K562 (cell line): Measurements from ENCODE around the gene ABCC6. TPM values are rescaled to one million over a fixed set of nuclear protein-coding genes. Genes with fewer than 3 reads are reported as not detected.
A peak's percentile ranks its signal among the peaks of the same experiment; 100 is the strongest.

Experiments used
- BCOR ChIP-seq: fragments of 450-650 bp; IDR thresholded peaks from 2 replicates; pipeline ENCODE4 v1.6.1; 2016
- ERF ChIP-seq: fragments of 450-650 bp; formaldehyde crosslinking; IDR thresholded peaks from 2 replicates; pipeline ENCODE4 v1.4.0; 2020; ENCODE audit warnings: mild to moderate bottlenecking, mixed read lengths
- EZH2 ChIP-seq: IDR thresholded peaks from 2 replicates; pipeline ENCODE4 v1.6.1; 2012; ENCODE audit warnings: low read depth, mild to moderate bottlenecking, inconsistent platforms, low read length, borderline replicate concordance
- FOXP1 ChIP-seq: sonication (generic); formaldehyde crosslinking; IDR thresholded peaks from 2 replicates; pipeline ENCODE4 v1.8.0; 2022; ENCODE audit warnings: mild to moderate bottlenecking, missing genetic modification reagents
- GMEB1 ChIP-seq: fragments of 250-450 bp; sonication (Bioruptor Pico); IDR thresholded peaks from 2 replicates; pipeline ENCODE4 v1.4.0; 2020; ENCODE audit warnings: mild to moderate bottlenecking
- HNRNPLL ChIP-seq: fragments of 200-400 bp; formaldehyde crosslinking; IDR thresholded peaks from 2 replicates; pipeline ENCODE4 v1.6.1; 2017; ENCODE audit warnings: low read length, low read depth, mild to moderate bottlenecking; ENCODE audit not compliant: poor library complexity, severe bottlenecking
- JUNB ChIP-seq: fragments of 450-650 bp; formaldehyde crosslinking; conservative IDR thresholded peaks from 2 replicates; pipeline ENCODE4 v1.4.0; 2020; ENCODE audit warnings: mild to moderate bottlenecking
- JUND ChIP-seq, 2 experiments: IDR thresholded peaks; 2 replicates in 1 of 2; 3 replicates in 1 of 2; pipeline ENCODE4 v1.6.1; 2011; ENCODE audit warnings: borderline replicate concordance in 2 of 2, low read depth in 2 of 2, low read length in 2 of 2, improper control_type of control experiment in 1 of 2, missing biosample characterization in 1 of 2, missing genetic modification characterization in 1 of 2, missing genetic modification reagents in 1 of 2
- MXI1 ChIP-seq: IDR thresholded peaks from 2 replicates; pipeline ENCODE4 v1.6.1; 2011; ENCODE audit warnings: low read depth, mild to moderate bottlenecking, improper control_type of control experiment, low read length
- NELFE ChIP-seq: IDR thresholded peaks from 2 replicates; pipeline ENCODE4 v1.6.1; 2011; ENCODE audit warnings: mild to moderate bottlenecking; ENCODE audit not compliant: insufficient read depth, insufficient read length
- PHF20 ChIP-seq: fragments of 450-650 bp; IDR thresholded peaks from 2 replicates; pipeline ENCODE4 v1.6.1; 2018; ENCODE audit not compliant: partially characterized antibody
- POLR2G ChIP-seq: fragments of 200-400 bp; formaldehyde crosslinking; IDR thresholded peaks from 2 replicates; pipeline ENCODE4 v1.6.1; 2017; ENCODE audit warnings: low read depth, mild to moderate bottlenecking, antibody characterized with exemption, low read length, moderate library complexity
- SPI1 ChIP-seq: IDR thresholded peaks from 2 replicates; pipeline ENCODE4 v1.6.1; 2011; ENCODE audit warnings: low read depth, low read length, control low read depth, borderline replicate concordance
- STAT5B ChIP-seq: fragments of 250-450 bp; sonication (Bioruptor Pico); IDR thresholded peaks from 2 replicates; pipeline ENCODE4 v1.8.0; 2021; ENCODE audit warnings: mild to moderate bottlenecking, inconsistent platforms
- TRIM24 ChIP-seq, 2 experiments: fragments of 450-650 bp; IDR thresholded peaks; 2 replicates each; pipeline ENCODE4 v1.6.1; 2016
- ZBTB11 ChIP-seq, 3 experiments: fragments of 200-800 bp in 1 of 3; fragments of 250-450 bp in 1 of 3; fragments of 450-650 bp in 1 of 3; sonication (Bioruptor Pico) in 1 of 3; sonication (Bioruptor generic) in 1 of 3; formaldehyde crosslinking in 1 of 3; IDR thresholded peaks; 2 replicates each; pipeline versions ENCODE4 v1.6.1 to v1.8.0; 2016 to 2022; ENCODE audit warnings: mild to moderate bottlenecking in 2 of 3, missing genetic modification characterization in 2 of 3, missing compliant biosample characterization in 1 of 3, moderate library complexity in 1 of 3
- ZKSCAN8 ChIP-seq: fragments of 200-800 bp; sonication (Bioruptor generic); IDR thresholded peaks from 2 replicates; pipeline ENCODE4 v1.6.1; 2016; ENCODE audit warnings: missing genetic modification characterization, missing compliant biosample characterization
- ZNF830 ChIP-seq: fragments of 250-450 bp; sonication (Bioruptor Pico); IDR thresholded peaks from 2 replicates; pipeline ENCODE4 v1.5.0; 2021; ENCODE audit warnings: mild to moderate bottlenecking
- polyA plus RNA-seq, 8 experiments: library from polyadenylated mRNA; depleted of rRNA in 4 of 8; stranded (reverse) in 5 of 8; unstranded in 3 of 8; fragments of >200 nt; fragmentation: Nextera tagmentation in 2 of 8; fragmentation: Illumina TruSeq in 1 of 8; extraction: Ambion mirVana in 2 of 8; extraction: Trizol in 1 of 8; gene quantifications; 2 replicates each; pipeline versions ENCODE4 v1.2.1 to v1.2.3, GENCODE V29; 2011 to 2014; ENCODE audit warnings: inconsistent platforms in 1 of 8, missing spikeins in 1 of 8
- total RNA-seq, 7 experiments: library from RNA; depleted of rRNA in 6 of 7; stranded (reverse); fragments of >200 nt in 6 of 7; fragmentation: Illumina TruSeq in 2 of 7; extraction: Trizol in 2 of 7; gene quantifications; 2 replicates each; pipeline versions ENCODE4 v1.2.1 to v1.2.3, GENCODE V29; 2011 to 2021; ENCODE audit warnings: low replicate concordance in 1 of 7
- TF ChIP-seq, protein P1 (sequence below): fragments of 250-450 bp; sonication (Bioruptor Pico); IDR thresholded peaks from 2 replicates; pipeline ENCODE4 v1.4.0; 2020; ENCODE audit warnings: mild to moderate bottlenecking, moderate library complexity
- TF ChIP-seq, protein P2 (sequence below): fragments of 450-650 bp; formaldehyde crosslinking; IDR thresholded peaks from 2 replicates; pipeline ENCODE4 v1.4.0; 2020; ENCODE audit warnings: mild to moderate bottlenecking

ABCC6 gene
- total and polyA plus RNA-seq, 9 of the 15 experiments (the other 6 are each of a cell fraction or from before 2014, with no cell fraction given) = 0.03 to 0.46 (median 0.07) TPM; not detected in 4

DNA sequence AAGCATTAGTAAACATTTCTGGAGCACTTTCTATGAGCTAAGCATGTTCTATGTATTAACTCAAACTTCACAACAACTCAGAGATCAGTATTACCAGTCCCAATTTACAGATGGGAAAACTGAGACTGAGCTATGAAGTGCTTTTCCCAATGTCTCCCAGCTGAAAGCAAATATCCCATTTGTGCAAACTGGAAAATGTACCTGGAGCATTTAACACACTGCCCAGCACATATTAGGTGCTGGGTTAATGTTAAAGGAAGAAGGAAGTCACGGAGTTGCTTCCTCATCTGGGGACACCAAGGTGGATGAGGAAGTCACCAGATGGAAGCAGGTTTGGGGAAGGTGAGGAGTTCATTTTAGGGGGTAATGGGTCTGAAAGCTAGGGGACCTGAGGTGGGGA, 66.1 kb downstream of the ABCC6 start (continued):
- TF ChIP-seq GMEB1 (no peak), TRIM24 (IDR thresholded peaks at IDR 0.05) (no peak), NELFE (no peak), JUND (IDR thresholded peaks at IDR 0.05; ENCODE audit: borderline replicate concordance, low read depth, low read length) (no peak), JUND (tag; IDR thresholded peaks at IDR 0.05; ENCODE audit: borderline replicate concordance, low read depth, low read length) (no peak), PHF20 (no peak), MXI1 (no peak), ZKSCAN8 (CRISPR knock-in tag) (no peak), ZNF830 (no peak), BCOR (peak; percentile 79), FOXP1 (no peak), STAT5B (CRISPR knock-in tag) (no peak), ZBTB11 (CRISPR knock-in tag; IDR thresholded peaks at IDR 0.05) (no peak), JUNB (CRISPR knock-in tag) (no peak), ERF (CRISPR knock-in tag) (no peak), SPI1 (peak; percentile 61; the same call in 1 of the 2 replicates), HNRNPLL (no peak), POLR2G (no peak), EZH2 (no peak)
- TF ChIP-seq, protein P1, sequence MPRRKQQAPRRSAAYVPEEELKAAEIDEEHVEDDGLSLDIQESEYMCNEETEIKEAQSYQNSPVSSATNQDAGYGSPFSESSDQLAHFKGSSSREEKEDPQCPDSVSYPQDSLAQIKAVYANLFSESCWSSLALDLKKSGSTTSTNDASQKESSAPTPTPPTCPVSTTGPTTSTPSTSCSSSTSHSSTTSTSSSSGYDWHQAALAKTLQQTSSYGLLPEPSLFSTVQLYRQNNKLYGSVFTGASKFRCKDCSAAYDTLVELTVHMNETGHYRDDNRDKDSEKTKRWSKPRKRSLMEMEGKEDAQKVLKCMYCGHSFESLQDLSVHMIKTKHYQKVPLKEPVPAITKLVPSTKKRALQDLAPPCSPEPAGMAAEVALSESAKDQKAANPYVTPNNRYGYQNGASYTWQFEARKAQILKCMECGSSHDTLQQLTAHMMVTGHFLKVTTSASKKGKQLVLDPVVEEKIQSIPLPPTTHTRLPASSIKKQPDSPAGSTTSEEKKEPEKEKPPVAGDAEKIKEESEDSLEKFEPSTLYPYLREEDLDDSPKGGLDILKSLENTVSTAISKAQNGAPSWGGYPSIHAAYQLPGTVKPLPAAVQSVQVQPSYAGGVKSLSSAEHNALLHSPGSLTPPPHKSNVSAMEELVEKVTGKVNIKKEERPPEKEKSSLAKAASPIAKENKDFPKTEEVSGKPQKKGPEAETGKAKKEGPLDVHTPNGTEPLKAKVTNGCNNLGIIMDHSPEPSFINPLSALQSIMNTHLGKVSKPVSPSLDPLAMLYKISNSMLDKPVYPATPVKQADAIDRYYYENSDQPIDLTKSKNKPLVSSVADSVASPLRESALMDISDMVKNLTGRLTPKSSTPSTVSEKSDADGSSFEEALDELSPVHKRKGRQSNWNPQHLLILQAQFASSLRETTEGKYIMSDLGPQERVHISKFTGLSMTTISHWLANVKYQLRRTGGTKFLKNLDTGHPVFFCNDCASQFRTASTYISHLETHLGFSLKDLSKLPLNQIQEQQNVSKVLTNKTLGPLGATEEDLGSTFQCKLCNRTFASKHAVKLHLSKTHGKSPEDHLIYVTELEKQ (CRISPR knock-in tag) = no peak
- TF ChIP-seq, protein P2, sequence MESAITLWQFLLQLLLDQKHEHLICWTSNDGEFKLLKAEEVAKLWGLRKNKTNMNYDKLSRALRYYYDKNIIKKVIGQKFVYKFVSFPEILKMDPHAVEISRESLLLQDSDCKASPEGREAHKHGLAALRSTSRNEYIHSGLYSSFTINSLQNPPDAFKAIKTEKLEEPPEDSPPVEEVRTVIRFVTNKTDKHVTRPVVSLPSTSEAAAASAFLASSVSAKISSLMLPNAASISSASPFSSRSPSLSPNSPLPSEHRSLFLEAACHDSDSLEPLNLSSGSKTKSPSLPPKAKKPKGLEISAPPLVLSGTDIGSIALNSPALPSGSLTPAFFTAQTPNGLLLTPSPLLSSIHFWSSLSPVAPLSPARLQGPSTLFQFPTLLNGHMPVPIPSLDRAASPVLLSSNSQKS (CRISPR knock-in tag) = no peak
